ENCODE results near the gene ZDHHC11B.

GRCh38 chr5:684751-685216, 99.7 kb downstream of the ZDHHC11B start:
- TF ChIP-seq CTCF (IDR thresholded peaks at IDR 0.05) (no peak), POLR2A (IDR thresholded peaks at IDR 0.05) (no peak)

Measured in tibial nerve (tissue), 3 donors.